OCI-LY1 (cell line): ENCODE results near the gene CDK5RAP2.

Experiments
- CTCF ChIP-seq: fragments of 200-600 bp; sonication (generic), shearing (Covaris generic); IDR thresholded peaks from 2 replicates; pipeline ENCODE4 v1.5.1; 2017; ENCODE audit warnings: mild to moderate bottlenecking, antibody characterized with exemption, low read length, moderate library complexity, mixed read lengths
- EZH2 ChIP-seq: fragments of 200-600 bp; sonication (generic), shearing (Covaris generic); IDR thresholded peaks from 2 replicates; pipeline ENCODE4 v1.8.0; 2017; ENCODE audit warnings: borderline replicate concordance, mixed run types, mild to moderate bottlenecking, antibody characterized with exemption, low read length, moderate library complexity, mixed read lengths

- TF ChIP-seq CTCF (no peak), EZH2 (no peak)
Observed at GRCh38 chr9:120411862-120412424, 168.0 kb downstream of the CDK5RAP2 start.
